Caco-2 (cell line): ENCODE results near the gene EWSR1. TPM values are rescaled to one million over a fixed set of nuclear protein-coding genes. Genes with fewer than 3 reads are reported as not detected.
A peak's percentile ranks its signal among the peaks of the same experiment; 100 is the strongest.

Experiments
- BruUV-seq: library from RNA; stranded (reverse); fragments of 400-500 nt; replicated peaks from 2 replicates; lab custom pipeline; 2021; lab: Mats Ljungman, UMichigan
- CTCF ChIA-PET: fragments of 300-600 bp; sonication (Branson Sonifier 250); formaldehyde crosslinking; loops from one replicate; lab custom pipeline; 2022; ENCODE audit warnings: antibody characterized with exemption; lab: Charles Lee
- POLR2A ChIA-PET: fragments of 300-600 bp; sonication (Branson Sonifier 250); formaldehyde crosslinking; loops from one replicate; lab custom pipeline; 2022; ENCODE audit warnings: antibody characterized with exemption; lab: Charles Lee
- DNase-seq, 2 experiments: peaks; one replicate each; pipeline versions ENCODE4 v3.0.0 to v3.0.0-alpha.2; 2020 to 2022
- H3K27me3 ChIP-seq: replicated peaks from 2 replicates; pipeline ENCODE4 v1.6.0; 2011; ENCODE audit warnings: low read length; ENCODE audit not compliant: control insufficient read depth, insufficient read depth
- H3K36me3 ChIP-seq: 2 replicates; pipeline ENCODE4 v1.5.1; 2011; ENCODE audit warnings: low read length; ENCODE audit not compliant: control insufficient read depth, insufficient read depth
- H3K4me1 ChIP-seq: fragments of 250-450 bp; sonication (Bioruptor Pico); 2 replicates; pipeline ENCODE4 v1.5.1; 2020; ENCODE audit warnings: mild to moderate bottlenecking
- H3K4me3 ChIP-seq: 2 replicates; pipeline ENCODE4 v1.5.1; 2011; ENCODE audit warnings: low read depth, mild to moderate bottlenecking, control low read depth, low read length
- H3K9me3 ChIP-seq: fragments of 250-450 bp; sonication (Bioruptor Pico); 2 replicates; pipeline ENCODE4 v1.5.1; 2020; ENCODE audit warnings: mild to moderate bottlenecking, moderate library complexity
- H3K27ac Mint-ChIP-seq: one replicate; pipeline ENCODE4 v1.8.0; 2022; ENCODE audit warnings: mixed read lengths; ENCODE audit not compliant: unreplicated experiment
- H3K27me3 Mint-ChIP-seq: one replicate; pipeline ENCODE4 v1.8.0; 2022; ENCODE audit warnings: mixed read lengths; ENCODE audit not compliant: insufficient read depth, unreplicated experiment
- H3K36me3 Mint-ChIP-seq: one replicate; pipeline ENCODE4 v1.8.0; 2022; ENCODE audit warnings: mild to moderate bottlenecking, mixed read lengths; ENCODE audit not compliant: insufficient read depth, unreplicated experiment
- H3K4me1 Mint-ChIP-seq: one replicate; pipeline ENCODE4 v1.8.0; 2022; ENCODE audit warnings: low read depth, mixed read lengths; ENCODE audit not compliant: unreplicated experiment
- H3K4me3 Mint-ChIP-seq: one replicate; pipeline ENCODE4 v1.8.0; 2022; ENCODE audit warnings: mild to moderate bottlenecking, moderate library complexity, mixed read lengths; ENCODE audit not compliant: unreplicated experiment
- H3K9me3 Mint-ChIP-seq: one replicate; pipeline ENCODE4 v1.8.0; 2022; ENCODE audit warnings: mixed read lengths; ENCODE audit not compliant: unreplicated experiment
- intact Hi-C: fragments of 100-400 bp; cut with micrococcal nuclease; formaldehyde crosslinking; loops from one replicate; pipeline ENCODE4 v1.10.0; 2022; ENCODE audit not compliant: unreplicated experiment
- total RNA-seq: library from RNA; stranded (reverse); gene quantifications from 2 replicates; pipeline ENCODE4 v1.2.3, GENCODE V29; 2022
- TF ChIP-seq, protein P1 (sequence below), 2 experiments: fragments of 200-600 bp in 1 of 2; IDR thresholded peaks; 1 replicate in 1 of 2; 2 replicates in 1 of 2; pipeline versions ENCODE4 v1.5.1 to v1.8.0; 2011 to 2022; ENCODE audit warnings: antibody characterized with exemption in 1 of 2, control low read depth in 1 of 2, inconsistent platforms in 1 of 2, low read depth in 1 of 2, low read length in 1 of 2, mild to moderate bottlenecking in 1 of 2, moderate library complexity in 1 of 2; ENCODE audit not compliant: insufficient read depth in 1 of 2, severe bottlenecking in 1 of 2, unreplicated experiment in 1 of 2

The EWSR1 gene
- total RNA-seq, 1 experiment from 2014 or later, result 358 TPM

GRCh38 chr22:29336751-29337490 lies 68.9 kb downstream of the EWSR1 start:
- no peaks in the 10 kb centered on the region for H3K27me3 Mint-ChIP-seq
- DNase-seq, result no peak
- POLR2A ChIA-PET, result no interaction called here
- CTCF ChIA-PET, result interaction anchor here (0.5 kb wide), 1 partner anchor 32 kb away, joined by 4 read pairs; no protein-coding TSS in a partner anchor
- H3K4me3 ChIP-seq, result no peak overlapping the region
- peaks cover 1% of the 10 kb centered on the region for H3K36me3 ChIP-seq
- no peaks in the 10 kb centered on the region for H3K4me1 Mint-ChIP-seq
- no peaks in the 10 kb centered on the region for H3K9me3 Mint-ChIP-seq
- no peak overlapping the region for H3K27ac Mint-ChIP-seq
- intact Hi-C loops, result no loop called here
- no peaks in the 10 kb centered on the region for H3K4me1 ChIP-seq
- TF ChIP-seq, protein P1, sequence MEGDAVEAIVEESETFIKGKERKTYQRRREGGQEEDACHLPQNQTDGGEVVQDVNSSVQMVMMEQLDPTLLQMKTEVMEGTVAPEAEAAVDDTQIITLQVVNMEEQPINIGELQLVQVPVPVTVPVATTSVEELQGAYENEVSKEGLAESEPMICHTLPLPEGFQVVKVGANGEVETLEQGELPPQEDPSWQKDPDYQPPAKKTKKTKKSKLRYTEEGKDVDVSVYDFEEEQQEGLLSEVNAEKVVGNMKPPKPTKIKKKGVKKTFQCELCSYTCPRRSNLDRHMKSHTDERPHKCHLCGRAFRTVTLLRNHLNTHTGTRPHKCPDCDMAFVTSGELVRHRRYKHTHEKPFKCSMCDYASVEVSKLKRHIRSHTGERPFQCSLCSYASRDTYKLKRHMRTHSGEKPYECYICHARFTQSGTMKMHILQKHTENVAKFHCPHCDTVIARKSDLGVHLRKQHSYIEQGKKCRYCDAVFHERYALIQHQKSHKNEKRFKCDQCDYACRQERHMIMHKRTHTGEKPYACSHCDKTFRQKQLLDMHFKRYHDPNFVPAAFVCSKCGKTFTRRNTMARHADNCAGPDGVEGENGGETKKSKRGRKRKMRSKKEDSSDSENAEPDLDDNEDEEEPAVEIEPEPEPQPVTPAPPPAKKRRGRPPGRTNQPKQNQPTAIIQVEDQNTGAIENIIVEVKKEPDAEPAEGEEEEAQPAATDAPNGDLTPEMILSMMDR (IDR thresholded peaks at IDR 0.05; ENCODE audit: insufficient read depth in 1 of 2, low read depth in 1 of 2, low read length in 1 of 2, severe bottlenecking in 1 of 2, unreplicated experiment in 1 of 2), result no peak
- H3K9me3 ChIP-seq, result no peaks in the 10 kb centered on the region
- no peak overlapping the region for H3K4me3 Mint-ChIP-seq
- peaks cover 48% of the 10 kb centered on the region for H3K36me3 Mint-ChIP-seq
- BruUV-seq, result no TSS peak
- no peaks in the 10 kb centered on the region for H3K27me3 ChIP-seq

- Mint-ChIP-seq H3K9me3 (no peaks in the 10 kb centered on the region), H3K27ac (no peak overlapping the region), H3K27me3 (no peaks in the 10 kb centered on the region), H3K4me1 (peaks cover 4% of the 10 kb centered on the region), H3K36me3 (peaks cover 46% of the 10 kb centered on the region), H3K4me3 (no peak overlapping the region)
- Histone ChIP-seq H3K27me3 (no peaks in the 10 kb centered on the region), H3K4me3 (no peak overlapping the region), H3K9me3 (no peaks in the 10 kb centered on the region), H3K4me1 (peaks cover 6% of the 10 kb centered on the region; the same call in 1 of the 2 replicates), H3K36me3 (peaks cover 1% of the 10 kb centered on the region)
- no peak for DNase-seq
- CTCF ChIA-PET, result no interaction called here
- POLR2A ChIA-PET, result no interaction called here
- intact Hi-C loops, result no loop called here
- no TSS peak for BruUV-seq
- TF ChIP-seq, protein P1 (IDR thresholded peaks at IDR 0.05; ENCODE audit: insufficient read depth in 1 of 2, low read depth in 1 of 2, low read length in 1 of 2, severe bottlenecking in 1 of 2, unreplicated experiment in 1 of 2), result no peak
Observed at GRCh38 chr22:29337631-29338284, 69.7 kb downstream of the EWSR1 start.

DNA sequence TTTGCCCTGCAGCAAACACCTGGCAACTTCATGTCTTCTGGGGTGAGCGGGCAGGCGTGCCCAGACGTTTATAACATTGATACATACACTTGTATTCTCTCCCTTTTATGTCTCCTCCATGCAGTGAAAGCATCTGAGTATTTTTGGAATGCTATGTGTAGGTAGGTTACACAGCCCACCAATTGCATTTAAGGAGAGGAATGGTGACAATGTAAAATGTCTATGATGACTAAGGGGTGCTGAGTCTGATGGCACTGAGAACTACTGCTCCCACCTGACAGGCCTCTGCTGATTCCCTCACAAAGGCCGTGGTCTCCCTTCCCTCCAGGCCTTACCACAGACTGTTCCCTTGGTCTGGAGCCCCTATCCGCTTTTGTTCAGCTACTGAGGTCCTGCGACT lies 70.3 kb downstream of the EWSR1 start:
- Histone ChIP-seq H3K4me3 (no peak overlapping the region), H3K4me1 (peaks cover 6% of the 10 kb centered on the region; the same call in 1 of the 2 replicates), H3K27me3 (no peaks in the 10 kb centered on the region), H3K9me3 (no peaks in the 10 kb centered on the region), H3K36me3 (peaks cover 1% of the 10 kb centered on the region)
- Mint-ChIP-seq H3K4me3 (no peak overlapping the region), H3K27me3 (no peaks in the 10 kb centered on the region), H3K27ac (peak overlapping the region; percentile 40), H3K9me3 (no peaks in the 10 kb centered on the region), H3K36me3 (peaks cover 48% of the 10 kb centered on the region), H3K4me1 (peaks cover 8% of the 10 kb centered on the region)
- BruUV-seq, result no TSS peak
- ChIA-PET CTCF (no interaction called here), POLR2A (no interaction called here)
- no peak for DNase-seq
- TF ChIP-seq, protein P1 (IDR thresholded peaks at IDR 0.05; ENCODE audit: insufficient read depth in 1 of 2, low read depth in 1 of 2, low read length in 1 of 2, severe bottlenecking in 1 of 2, unreplicated experiment in 1 of 2), result no peak
- intact Hi-C loops, result no loop called here
